ENCODE measurements around the gene PLS1. TPM values are rescaled to one million over a fixed set of nuclear protein-coding genes. Genes with fewer than 3 reads are reported as not detected.

The PLS1 gene
- total RNA-seq, 1 donor from 2014 or later = 5.7 TPM

GRCh38 chr3:142622405-142622804 lies 26.2 kb downstream of the PLS1 start:
- no peak overlapping the region for H3K27ac Mint-ChIP-seq (ENCODE audit: unreplicated experiment)
- no peak overlapping the region for H3K4me3 Mint-ChIP-seq
- H3K9me3 Mint-ChIP-seq = no peaks in the 10 kb centered on the region
- H3K36me3 Mint-ChIP-seq (ENCODE audit: low read depth) = no peaks in the 10 kb centered on the region
- no peak for TF ChIP-seq CTCF (conservative IDR thresholded peaks at IDR 0.05)
- no peaks in the 10 kb centered on the region for H3K27me3 Mint-ChIP-seq (ENCODE audit: low read depth)
- no peaks in the 10 kb centered on the region for H3K4me1 Mint-ChIP-seq
- no peak for DNase-seq (ENCODE audit: low read depth, low spot score)

DNA sequence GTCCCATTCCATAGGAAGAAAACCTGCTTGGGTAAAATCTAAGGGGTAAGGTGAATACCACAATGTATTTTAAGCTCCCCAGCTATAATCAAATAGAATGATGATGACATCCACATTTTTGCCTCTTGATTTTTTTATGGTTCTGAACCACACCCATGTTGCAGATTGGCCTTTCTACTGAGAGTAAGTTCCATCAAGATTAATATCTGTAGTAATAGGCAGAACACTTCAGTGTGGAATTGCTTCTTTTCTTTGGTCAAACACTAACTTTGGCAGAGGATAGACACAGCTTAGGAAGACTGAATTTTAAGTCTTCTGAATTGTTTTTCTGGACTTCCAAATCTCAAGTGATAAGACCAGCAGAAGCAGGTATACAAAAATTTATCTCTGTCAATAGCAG lies 27.0 kb downstream of the PLS1 start:
- Mint-ChIP-seq H3K4me3 (no peak overlapping the region), H3K9me3 (no peaks in the 10 kb centered on the region), H3K36me3 (ENCODE audit: low read depth) (no peaks in the 10 kb centered on the region), H3K4me1 (no peaks in the 10 kb centered on the region), H3K27me3 (ENCODE audit: low read depth) (no peaks in the 10 kb centered on the region), H3K27ac (ENCODE audit: unreplicated experiment) (no peak overlapping the region)
- no peak for TF ChIP-seq CTCF (conservative IDR thresholded peaks at IDR 0.05)
- no peak for DNase-seq (ENCODE audit: low read depth, low spot score)

DNA sequence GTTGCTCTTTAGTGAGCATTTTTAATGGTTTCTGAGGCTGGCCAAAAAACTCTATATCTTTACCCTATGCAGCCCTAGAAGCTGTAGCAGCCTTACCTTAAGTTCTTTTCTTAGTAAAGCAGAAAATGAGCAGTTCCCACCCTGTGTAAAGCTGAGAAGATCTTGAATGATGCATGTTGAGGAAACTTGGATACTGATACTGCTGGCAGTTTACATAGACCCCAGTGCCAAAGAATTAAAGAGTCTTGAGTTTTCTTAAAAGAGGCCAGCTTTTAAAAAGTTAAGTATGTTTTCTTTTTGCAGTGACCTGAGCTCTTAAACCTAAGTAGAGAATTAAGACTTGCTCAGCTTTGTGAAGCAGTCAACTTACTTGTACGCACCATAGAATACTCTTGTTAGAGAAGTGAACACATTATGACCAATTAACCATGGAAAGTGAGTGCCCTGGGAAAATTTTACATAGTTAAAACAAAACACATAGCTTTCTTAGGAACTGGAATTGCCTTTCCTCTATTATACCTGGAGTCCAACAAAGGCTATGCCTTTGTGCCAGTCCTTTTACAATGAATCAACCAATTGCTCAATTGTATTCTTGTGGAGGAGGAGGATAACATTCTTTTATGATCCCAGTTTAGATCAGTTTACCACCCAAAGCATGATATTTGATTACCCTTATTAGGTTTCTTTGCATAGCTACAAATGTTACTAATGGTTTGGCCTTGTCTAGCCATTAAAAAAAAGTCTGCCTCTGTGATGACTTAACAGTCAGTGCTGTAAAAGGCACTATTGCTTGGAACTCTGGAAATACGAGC lies 28.4 kb downstream of the PLS1 start:
- H3K27ac Mint-ChIP-seq (ENCODE audit: unreplicated experiment) = no peak overlapping the region
- DNase-seq (ENCODE audit: low read depth, low spot score) = no peak
- H3K4me1 Mint-ChIP-seq = no peaks in the 10 kb centered on the region
- no peaks in the 10 kb centered on the region for H3K9me3 Mint-ChIP-seq
- no peaks in the 10 kb centered on the region for H3K27me3 Mint-ChIP-seq (ENCODE audit: low read depth)
- H3K4me3 Mint-ChIP-seq = no peak overlapping the region
- no peak for TF ChIP-seq CTCF (conservative IDR thresholded peaks at IDR 0.05)
- no peaks in the 10 kb centered on the region for H3K36me3 Mint-ChIP-seq (ENCODE audit: low read depth)

GRCh38 chr3:142625153-142625440 lies 28.9 kb downstream of the PLS1 start:
- Mint-ChIP-seq H3K9me3 (no peaks in the 10 kb centered on the region), H3K4me3 (no peak overlapping the region), H3K27me3 (ENCODE audit: low read depth) (no peaks in the 10 kb centered on the region), H3K4me1 (no peaks in the 10 kb centered on the region), H3K36me3 (ENCODE audit: low read depth) (no peaks in the 10 kb centered on the region), H3K27ac (ENCODE audit: unreplicated experiment) (no peak overlapping the region)
- no peak for DNase-seq (ENCODE audit: low read depth, low spot score)
- TF ChIP-seq CTCF (conservative IDR thresholded peaks at IDR 0.05) = no peak

DNA sequence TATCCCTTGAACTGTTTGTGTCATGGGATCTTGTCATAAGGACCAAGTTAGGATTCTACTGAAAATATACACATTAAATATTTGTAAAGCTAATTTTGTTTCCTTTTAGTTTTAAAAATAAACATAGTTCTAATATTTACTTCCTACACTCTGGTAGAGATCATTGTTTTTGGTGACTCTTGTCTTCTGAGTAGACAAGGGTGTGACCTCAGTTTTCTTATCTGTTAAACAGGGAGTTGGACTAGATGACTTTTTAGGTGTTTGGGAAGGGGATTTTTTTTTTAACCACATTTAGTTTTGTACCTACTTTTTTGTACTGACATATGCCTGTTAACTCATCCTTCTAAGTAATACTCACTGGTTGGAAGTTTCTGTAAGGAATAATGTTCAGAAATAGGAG lies 30.8 kb downstream of the PLS1 start:
- Mint-ChIP-seq H3K27ac (ENCODE audit: unreplicated experiment) (no peak overlapping the region), H3K9me3 (no peaks in the 10 kb centered on the region), H3K4me1 (no peaks in the 10 kb centered on the region), H3K4me3 (no peak overlapping the region), H3K36me3 (ENCODE audit: low read depth) (no peaks in the 10 kb centered on the region), H3K27me3 (ENCODE audit: low read depth) (no peaks in the 10 kb centered on the region)
- no peak for DNase-seq (ENCODE audit: low read depth, low spot score)
- no peak for TF ChIP-seq CTCF (conservative IDR thresholded peaks at IDR 0.05)
